ENCODE measurements around the gene EPS15. TPM values are rescaled to one million over a fixed set of nuclear protein-coding genes. Genes with fewer than 3 reads are reported as not detected.

Gene EPS15
- total and polyA plus RNA-seq, 2 of the 13 experiments (the other 11 are each of a cell fraction or from before 2014, with no cell fraction given) = 14.3 to 19.3 TPM

GRCh38 chr1:51543858-51544257 is 24.8 kb upstream of the EPS15 start:
- Histone ChIP-seq H3K4me3 (replicated peaks in 1 of 3; ENCODE audit: insufficient read depth in 1 of 3, low read depth in 2 of 3, low read length in 3 of 3) (no peak overlapping the region), H3K79me2 (ENCODE audit: insufficient read depth, low read length) (no peaks in the 10 kb centered on the region), H3K9me3 (ENCODE audit: low read length) (no peaks in the 10 kb centered on the region), H3K4me2 (ENCODE audit: low read depth, low read length) (no peak overlapping the region), H4K20me1 (ENCODE audit: insufficient read depth, low read length) (no peaks in the 10 kb centered on the region), H3K36me3 (replicated peaks in 1 of 2; ENCODE audit: control insufficient read depth in 1 of 2, insufficient read depth in 2 of 2, low read length in 2 of 2) (no peaks in the 10 kb centered on the region), H3K27me3 (ENCODE audit: control insufficient read depth in 1 of 2, insufficient read depth in 2 of 2, low read length in 2 of 2) (no peaks in the 10 kb centered on the region), H3K27ac (ENCODE audit: extremely low read length, insufficient read depth, low read length) (no peak overlapping the region), H2AFZ (ENCODE audit: low read length) (no peak overlapping the region), H3K9ac (ENCODE audit: insufficient read depth, low read depth, low read length) (no peak overlapping the region), H3K4me1 (ENCODE audit: insufficient read depth, low read length) (peaks cover 25% of the 10 kb centered on the region)
- WGBS (ENCODE audit: low lambda C conversion rate) = 72% methylated on average over 2 of the region's 2 CpGs
- DNase-seq (ENCODE audit: low spot score) (no peak), ATAC-seq (no peak), FAIRE-seq (no peak)
- ChIA-PET POLR2A (no interaction called here), CTCF (ENCODE audit: low intra/inter-chr PET ratio, low total read pairs) (no interaction called here)
- intact Hi-C loops (cut with micrococcal nuclease; ENCODE audit: unreplicated experiment) (no loop called here), in situ Hi-C loops (cut with HindIII; ENCODE audit: extremely low pct_ligation_motif_present, low pct_unique_long_range_greater_than_20kb) (no loop called here)
- no TSS peak for BruUV-seq (replicated peaks)
- no peak for TF ChIP-seq TMF1 (CRISPR knock-in tag; IDR thresholded peaks at IDR 0.05; ENCODE audit: low read depth)
- TF ChIP-seq ZNF629 (CRISPR knock-in tag; conservative IDR thresholded peaks at IDR 0.05) = peak; percentile 20; the same call in 1 of the 2 replicates
- no peak for TF ChIP-seq ZNF577 (CRISPR knock-in tag; IDR thresholded peaks at IDR 0.05; ENCODE audit: borderline replicate concordance, low read depth)
- TF ChIP-seq KMT2B (CRISPR knock-in tag; IDR thresholded peaks at IDR 0.05) = no peak
- no peak for TF ChIP-seq ZNF710 (CRISPR knock-in tag; IDR thresholded peaks at IDR 0.05; ENCODE audit: borderline replicate concordance)

- Histone ChIP-seq H3K9me3 (ENCODE audit: low read length) (no peaks in the 10 kb centered on the region), H3K4me2 (ENCODE audit: low read depth, low read length) (no peak overlapping the region), H2AFZ (ENCODE audit: low read length) (no peak overlapping the region), H3K4me3 (replicated peaks in 1 of 3; ENCODE audit: insufficient read depth in 1 of 3, low read depth in 2 of 3, low read length in 3 of 3) (no peak overlapping the region), H3K79me2 (ENCODE audit: insufficient read depth, low read length) (no peaks in the 10 kb centered on the region), H3K9ac (ENCODE audit: insufficient read depth, low read depth, low read length) (no peak overlapping the region), H3K36me3 (replicated peaks in 1 of 2; ENCODE audit: control insufficient read depth in 1 of 2, insufficient read depth in 2 of 2, low read length in 2 of 2) (no peaks in the 10 kb centered on the region), H3K4me1 (ENCODE audit: insufficient read depth, low read length) (peaks cover 25% of the 10 kb centered on the region), H4K20me1 (ENCODE audit: insufficient read depth, low read length) (no peaks in the 10 kb centered on the region), H3K27me3 (ENCODE audit: control insufficient read depth in 1 of 2, insufficient read depth in 2 of 2, low read length in 2 of 2) (no peaks in the 10 kb centered on the region), H3K27ac (ENCODE audit: extremely low read length, insufficient read depth, low read length) (no peak overlapping the region)
- FAIRE-seq (no peak), ATAC-seq (peak; percentile 37), DNase-seq (ENCODE audit: low spot score) (no peak)
- CTCF ChIA-PET (ENCODE audit: low intra/inter-chr PET ratio, low total read pairs) = no interaction called here
- TF ChIP-seq ZNF598 (CRISPR knock-in tag; IDR thresholded peaks at IDR 0.05; ENCODE audit: borderline replicate concordance) (no peak), NR2C2 (CRISPR knock-in tag; IDR thresholded peaks at IDR 0.05; ENCODE audit: borderline replicate concordance) (no peak), DMTF1 (CRISPR knock-in tag; IDR thresholded peaks at IDR 0.05) (no peak), HNF4A (CRISPR knock-in tag; IDR thresholded peaks at IDR 0.05) (0 out of 2 replicates have a peak, but pooled peaks have one; percentile 6)
- intact Hi-C loops (cut with micrococcal nuclease; ENCODE audit: unreplicated experiment) = no loop called here
- in situ Hi-C loops (cut with HindIII; ENCODE audit: extremely low pct_ligation_motif_present, low pct_unique_long_range_greater_than_20kb) = no loop called here
- POLR2A ChIA-PET = no interaction called here
- WGBS (ENCODE audit: low lambda C conversion rate) = 51% methylated on average over 4 of the region's 4 CpGs
- no TSS peak for BruUV-seq (replicated peaks)
These were observed 23.3 kb upstream of the EPS15 start for GRCh38 chr1:51542158-51542953.
